Stomach (tissue), 4 donors: ENCODE measurements around the gene CACUL1.

Experiments used
- EP300 ChIP-seq: sonication (generic); formaldehyde crosslinking; IDR thresholded peaks from one replicate; pipeline ENCODE4 v1.6.1; 2017; ENCODE audit warnings: antibody characterized with exemption
- POLR2AphosphoS5 ChIP-seq, 3 donors: sonication (generic); formaldehyde crosslinking; IDR thresholded peaks; one replicate each; pipeline ENCODE4 v1.6.1; 2016; ENCODE audit warnings: antibody characterized with exemption in 3 of 3
- TF ChIP-seq, protein P1 (sequence below), 7 experiments: fragments of 450-650 bp in 4 of 7; fragments of 200-600 bp in 3 of 7; sonication (generic) in 3 of 7; IDR thresholded peaks; one replicate each; pipeline ENCODE4 v1.5.1; 2016 to 2019; ENCODE audit warnings: antibody characterized with exemption in 7 of 7, control low read depth in 2 of 7, mild to moderate bottlenecking in 1 of 7

DNA sequence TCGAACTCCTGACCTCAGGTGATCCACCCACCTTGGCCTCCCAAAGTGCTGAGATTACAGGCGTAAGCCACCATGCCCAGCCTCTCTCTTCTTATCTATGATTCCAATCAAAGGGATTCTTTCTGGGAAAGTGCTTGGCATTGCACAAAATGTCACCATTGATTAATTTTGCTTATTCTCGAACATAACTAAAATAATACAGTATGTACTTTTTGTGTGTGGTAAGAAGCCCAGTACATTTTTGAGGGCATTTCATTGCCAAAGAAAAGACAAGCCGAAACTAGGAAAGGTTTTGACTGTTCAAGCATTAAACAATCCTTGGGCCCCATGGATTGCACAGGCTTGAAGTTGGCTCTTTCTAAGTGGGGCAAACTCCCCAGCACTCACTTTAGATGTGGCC lies 18.3 kb upstream of the CACUL1 start:
- TF ChIP-seq, protein P1, sequence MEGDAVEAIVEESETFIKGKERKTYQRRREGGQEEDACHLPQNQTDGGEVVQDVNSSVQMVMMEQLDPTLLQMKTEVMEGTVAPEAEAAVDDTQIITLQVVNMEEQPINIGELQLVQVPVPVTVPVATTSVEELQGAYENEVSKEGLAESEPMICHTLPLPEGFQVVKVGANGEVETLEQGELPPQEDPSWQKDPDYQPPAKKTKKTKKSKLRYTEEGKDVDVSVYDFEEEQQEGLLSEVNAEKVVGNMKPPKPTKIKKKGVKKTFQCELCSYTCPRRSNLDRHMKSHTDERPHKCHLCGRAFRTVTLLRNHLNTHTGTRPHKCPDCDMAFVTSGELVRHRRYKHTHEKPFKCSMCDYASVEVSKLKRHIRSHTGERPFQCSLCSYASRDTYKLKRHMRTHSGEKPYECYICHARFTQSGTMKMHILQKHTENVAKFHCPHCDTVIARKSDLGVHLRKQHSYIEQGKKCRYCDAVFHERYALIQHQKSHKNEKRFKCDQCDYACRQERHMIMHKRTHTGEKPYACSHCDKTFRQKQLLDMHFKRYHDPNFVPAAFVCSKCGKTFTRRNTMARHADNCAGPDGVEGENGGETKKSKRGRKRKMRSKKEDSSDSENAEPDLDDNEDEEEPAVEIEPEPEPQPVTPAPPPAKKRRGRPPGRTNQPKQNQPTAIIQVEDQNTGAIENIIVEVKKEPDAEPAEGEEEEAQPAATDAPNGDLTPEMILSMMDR (IDR thresholded peaks at IDR 0.05), result no peak
- no peak for TF ChIP-seq POLR2AphosphoS5 (IDR thresholded peaks at IDR 0.05)
- no peak for TF ChIP-seq EP300
